SK-N-SH treated with all-trans-retinoic acid at 6 μM for 48 hours (cell line): ENCODE measurements around the gene C17orf107.

Experiments
- CSDC2 ChIP-seq: fragments of 250-450 bp; sonication (Bioruptor Pico); IDR thresholded peaks from 2 replicates; pipeline ENCODE4 v1.5.0; 2020; ENCODE audit warnings: mild to moderate bottlenecking, moderate library complexity
- GLIS3 ChIP-seq: fragments of 250-450 bp; sonication (Bioruptor Pico); IDR thresholded peaks from 2 replicates; pipeline ENCODE4 v1.5.0; 2020; ENCODE audit warnings: mild to moderate bottlenecking, moderate library complexity
- OSR1 ChIP-seq: fragments of 250-450 bp; sonication (Bioruptor Pico); IDR thresholded peaks from 2 replicates; pipeline ENCODE4 v1.8.0; 2022; ENCODE audit warnings: moderate library complexity, mild to moderate bottlenecking, inconsistent platforms
- PPARA ChIP-seq: fragments of 250-450 bp; sonication (Bioruptor Pico); IDR thresholded peaks from 2 replicates; pipeline ENCODE4 v1.5.0; 2020; ENCODE audit warnings: mild to moderate bottlenecking, borderline replicate concordance
- ZFP3 ChIP-seq: fragments of 250-450 bp; sonication (Bioruptor Pico); IDR thresholded peaks from 2 replicates; pipeline ENCODE4 v1.5.0; 2020; ENCODE audit warnings: mild to moderate bottlenecking, moderate library complexity
- ZFP30 ChIP-seq: fragments of 450-650 bp; formaldehyde crosslinking; IDR thresholded peaks from 2 replicates; pipeline ENCODE4 v1.5.0; 2022; ENCODE audit warnings: mild to moderate bottlenecking, moderate library complexity
- ZNF8 ChIP-seq: fragments of 450-650 bp; formaldehyde crosslinking; IDR thresholded peaks from 2 replicates; pipeline ENCODE4 v1.5.0; 2020; ENCODE audit warnings: mild to moderate bottlenecking, moderate library complexity

GRCh38 chr17:4950075-4950745, 50.9 kb downstream of the C17orf107 start:
- TF ChIP-seq GLIS3 (no peak), PPARA (CRISPR knock-in tag) (no peak), ZFP3 (CRISPR knock-in tag) (no peak), ZNF8 (CRISPR knock-in tag) (no peak), ZFP30 (CRISPR knock-in tag) (no peak), CSDC2 (CRISPR knock-in tag) (no peak), OSR1 (CRISPR knock-in tag) (no peak)
